Measurements from ENCODE around the gene SKIDA1.
A peak's percentile ranks its signal among the peaks of the same experiment; 100 is the strongest.

DNA sequence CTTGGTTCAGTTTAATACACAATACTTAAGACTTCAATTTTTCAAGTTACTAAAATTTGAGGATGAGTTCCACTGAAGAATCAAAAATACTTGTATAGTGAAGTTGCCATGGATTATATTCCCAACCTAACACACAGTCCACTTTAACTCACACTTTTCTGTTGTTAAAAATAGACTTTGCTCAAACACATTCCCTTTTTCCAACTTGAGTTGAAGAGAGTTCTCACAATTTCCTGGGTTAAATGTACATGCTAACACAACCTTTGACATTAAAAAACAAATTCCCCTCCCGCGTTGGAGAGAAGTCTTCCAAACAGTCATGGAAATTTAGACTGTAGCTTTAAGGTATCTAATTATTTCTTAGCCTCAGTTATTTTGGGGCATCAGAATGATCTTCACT lies 27.1 kb downstream of the SKIDA1 start:
- no peak for TF ChIP-seq CTCF (IDR thresholded peaks at IDR 0.05; ENCODE audit: low read depth, low read length, missing input control)
- no peak for TF ChIP-seq REST (IDR thresholded peaks at IDR 0.05)
- TF ChIP-seq FOXA2 (IDR thresholded peaks at IDR 0.05): no peak
- TF ChIP-seq YY1 (IDR thresholded peaks at IDR 0.05): no peak
- no peak for TF ChIP-seq GABPA (IDR thresholded peaks at IDR 0.05 in 1 of 2, conservative IDR thresholded peaks at IDR 0.05 in 1 of 2)
- TF ChIP-seq RAD21 (IDR thresholded peaks at IDR 0.05): peak in 1 of 2 donors; percentile 27

Data from liver (tissue), 3 donors.